ENCODE measurements around the gene TMC5. TPM values are rescaled to one million over a fixed set of nuclear protein-coding genes. Genes with fewer than 3 reads are reported as not detected.
A peak's percentile ranks its signal among the peaks of the same experiment; 100 is the strongest.
"Not testable (repeated sequence)": the region's sequence is repeated elsewhere in the genome, so short reads cannot be mapped to it uniquely, and the experiment has no call there.

The TMC5 gene
- total and polyA plus RNA-seq, 5 donors from 2014 or later: not detected

- H3K4me3 Mint-ChIP-seq: no peak overlapping the region
- no peaks in the 10 kb centered on the region for H3K4me1 Mint-ChIP-seq
- no peaks in the 10 kb centered on the region for H3K36me3 ChIP-seq (ENCODE audit: control insufficient read depth, insufficient read depth, low read length)
- peaks cover 4% of the 10 kb centered on the region for H3K27me3 Mint-ChIP-seq
- no peak for ATAC-seq (ENCODE audit: low read depth in 2 of 2)
- no peak for DNase-seq
- H3K4me3 ChIP-seq (ENCODE audit: low read depth, low read length): no peak overlapping the region
- H3K9me3 ChIP-seq (ENCODE audit: control insufficient read depth in 2 of 2, low read length in 2 of 2): no peaks in the 10 kb centered on the region
- H3K9me3 Mint-ChIP-seq: no peaks in the 10 kb centered on the region
- H3K27me3 ChIP-seq (ENCODE audit: control insufficient read depth, insufficient read depth, low read length): no peaks in the 10 kb centered on the region
- H3K27ac ChIP-seq (ENCODE audit: insufficient read depth, low read length, poor library complexity, severe bottlenecking): no peak overlapping the region
- H3K4me1 ChIP-seq (ENCODE audit: control insufficient read depth, insufficient read depth, low read length, poor library complexity, severe bottlenecking): no peaks in the 10 kb centered on the region
- no peaks in the 10 kb centered on the region for H3K36me3 Mint-ChIP-seq
- H3K27ac Mint-ChIP-seq: no peak overlapping the region
Measured at GRCh38 chr16:19382084-19382801, 35.4 kb upstream of the TMC5 start.

- ATAC-seq (ENCODE audit: low read depth in 2 of 2) (no peak), DNase-seq (no peak)
- Histone ChIP-seq H3K27ac (ENCODE audit: insufficient read depth, low read length, poor library complexity, severe bottlenecking) (no peak overlapping the region), H3K9me3 (ENCODE audit: control insufficient read depth in 2 of 2, low read length in 2 of 2) (no peaks in the 10 kb centered on the region), H3K4me1 (ENCODE audit: control insufficient read depth, insufficient read depth, low read length, poor library complexity, severe bottlenecking) (no peaks in the 10 kb centered on the region), H3K36me3 (ENCODE audit: control insufficient read depth, insufficient read depth, low read length) (no peaks in the 10 kb centered on the region), H3K4me3 (ENCODE audit: low read depth, low read length) (no peak overlapping the region), H3K27me3 (ENCODE audit: control insufficient read depth, insufficient read depth, low read length) (no peaks in the 10 kb centered on the region)
- Mint-ChIP-seq H3K4me3 (no peak overlapping the region), H3K9me3 (no peaks in the 10 kb centered on the region), H3K27me3 (peaks cover 4% of the 10 kb centered on the region), H3K4me1 (no peaks in the 10 kb centered on the region), H3K27ac (no peak overlapping the region), H3K36me3 (no peaks in the 10 kb centered on the region)
Measured at GRCh38 chr16:19382887-19383816, 34.5 kb upstream of the TMC5 start.

- Histone ChIP-seq H3K27me3 (ENCODE audit: control insufficient read depth, insufficient read depth, low read length) (no peaks in the 10 kb centered on the region), H3K36me3 (ENCODE audit: control insufficient read depth, insufficient read depth, low read length) (no peaks in the 10 kb centered on the region), H3K9me3 (ENCODE audit: control insufficient read depth in 2 of 2, low read length in 2 of 2) (no peaks in the 10 kb centered on the region), H3K27ac (ENCODE audit: insufficient read depth, low read length, poor library complexity, severe bottlenecking) (no peak overlapping the region), H3K4me1 (ENCODE audit: control insufficient read depth, insufficient read depth, low read length, poor library complexity, severe bottlenecking) (no peaks in the 10 kb centered on the region), H3K4me3 (ENCODE audit: low read depth, low read length) (no peak overlapping the region)
- H3K4me3 Mint-ChIP-seq: no peak overlapping the region
- no peak overlapping the region for H3K27ac Mint-ChIP-seq
- no peaks in the 10 kb centered on the region for H3K4me1 Mint-ChIP-seq
- no peaks in the 10 kb centered on the region for H3K36me3 Mint-ChIP-seq
- no peaks in the 10 kb centered on the region for H3K9me3 Mint-ChIP-seq
- H3K27me3 Mint-ChIP-seq: peaks cover 4% of the 10 kb centered on the region
- DNase-seq (no peak), ATAC-seq (ENCODE audit: low read depth in 2 of 2) (no peak)
Measured at GRCh38 chr16:19384656-19385055, 33.0 kb upstream of the TMC5 start.

- no peaks in the 10 kb centered on the region for H3K36me3 ChIP-seq (ENCODE audit: control insufficient read depth, insufficient read depth, low read length)
- no peak overlapping the region for H3K27ac ChIP-seq (ENCODE audit: insufficient read depth, low read length, poor library complexity, severe bottlenecking)
- no peaks in the 10 kb centered on the region for H3K27me3 ChIP-seq (ENCODE audit: control insufficient read depth, insufficient read depth, low read length)
- Mint-ChIP-seq H3K9me3 (peaks cover 0 to 1% (median 0%) of the 10 kb centered on the region in 7 donors), H3K4me3 (no peak overlapping the region), H3K27me3 (peaks cover 4% of the 10 kb centered on the region), H3K36me3 (no peaks in the 10 kb centered on the region), H3K4me1 (no peaks in the 10 kb centered on the region), H3K27ac (no peak overlapping the region)
- no peaks in the 10 kb centered on the region for H3K4me1 ChIP-seq (ENCODE audit: control insufficient read depth, insufficient read depth, low read length, poor library complexity, severe bottlenecking)
- ATAC-seq (ENCODE audit: low read depth in 2 of 2) (no peak), DNase-seq (no peak)
- H3K9me3 ChIP-seq (ENCODE audit: control insufficient read depth in 2 of 2, low read length in 2 of 2): no peaks in the 10 kb centered on the region
- H3K4me3 ChIP-seq (ENCODE audit: low read depth, low read length): no peak overlapping the region
Measured at GRCh38 chr16:19386525-19386924, 31.2 kb upstream of the TMC5 start.

GRCh38 chr16:19389246-19389645, 28.4 kb upstream of the TMC5 start:
- Mint-ChIP-seq H3K9me3 (peaks cover 0 to 5% (median 0%) of the 10 kb centered on the region in 7 donors), H3K27me3 (no peaks in the 10 kb centered on the region), H3K4me3 (no peak overlapping the region), H3K36me3 (no peaks in the 10 kb centered on the region), H3K27ac (no peak overlapping the region), H3K4me1 (no peaks in the 10 kb centered on the region)
- no peaks in the 10 kb centered on the region for H3K4me1 ChIP-seq (ENCODE audit: control insufficient read depth, insufficient read depth, low read length, poor library complexity, severe bottlenecking)
- H3K4me3 ChIP-seq (ENCODE audit: low read depth, low read length): no peak overlapping the region
- ATAC-seq (ENCODE audit: low read depth in 2 of 2): peak in 1 of 2 donors; percentile 28
- H3K36me3 ChIP-seq (ENCODE audit: control insufficient read depth, insufficient read depth, low read length): no peaks in the 10 kb centered on the region
- no peak overlapping the region for H3K27ac ChIP-seq (ENCODE audit: insufficient read depth, low read length, poor library complexity, severe bottlenecking)
- peak in 1 of 3 donors; percentile 52 for DNase-seq
- H3K9me3 ChIP-seq (ENCODE audit: control insufficient read depth in 2 of 2, low read length in 2 of 2): no peaks in the 10 kb centered on the region
- H3K27me3 ChIP-seq (ENCODE audit: control insufficient read depth, insufficient read depth, low read length): no peaks in the 10 kb centered on the region

- H3K27ac ChIP-seq (ENCODE audit: insufficient read depth, low read length, poor library complexity, severe bottlenecking); H3K27me3 Mint-ChIP-seq; H3K27ac Mint-ChIP-seq; DNase-seq; H3K4me1 ChIP-seq (ENCODE audit: control insufficient read depth, insufficient read depth, low read length, poor library complexity, severe bottlenecking); H3K36me3 Mint-ChIP-seq; H3K27me3 ChIP-seq (ENCODE audit: control insufficient read depth, insufficient read depth, low read length); H3K9me3 ChIP-seq (ENCODE audit: control insufficient read depth in 2 of 2, low read length in 2 of 2); ATAC-seq (ENCODE audit: low read depth in 2 of 2); H3K4me3 ChIP-seq (ENCODE audit: low read depth, low read length); H3K9me3 Mint-ChIP-seq; H3K4me3 Mint-ChIP-seq; H3K36me3 ChIP-seq (ENCODE audit: control insufficient read depth, insufficient read depth, low read length); H3K4me1 Mint-ChIP-seq: not testable (repeated sequence)
Measured at GRCh38 chr16:19391185-19391776, 26.4 kb upstream of the TMC5 start.

- Mint-ChIP-seq H3K36me3 (no peaks in the 10 kb centered on the region), H3K27me3 (peaks cover 4% of the 10 kb centered on the region), H3K4me1 (no peaks in the 10 kb centered on the region), H3K9me3 (peaks cover 0 to 8% (median 0%) of the 10 kb centered on the region in 7 donors), H3K4me3 (no peak overlapping the region), H3K27ac (no peak overlapping the region)
- no peak for ATAC-seq (ENCODE audit: low read depth in 2 of 2)
- H3K27ac ChIP-seq (ENCODE audit: insufficient read depth, low read length, poor library complexity, severe bottlenecking): no peak overlapping the region
- H3K4me1 ChIP-seq (ENCODE audit: control insufficient read depth, insufficient read depth, low read length, poor library complexity, severe bottlenecking): no peaks in the 10 kb centered on the region
- H3K4me3 ChIP-seq (ENCODE audit: low read depth, low read length): no peak overlapping the region
- no peaks in the 10 kb centered on the region for H3K9me3 ChIP-seq (ENCODE audit: control insufficient read depth in 2 of 2, low read length in 2 of 2)
- no peak for DNase-seq
- no peaks in the 10 kb centered on the region for H3K27me3 ChIP-seq (ENCODE audit: control insufficient read depth, insufficient read depth, low read length)
- no peaks in the 10 kb centered on the region for H3K36me3 ChIP-seq (ENCODE audit: control insufficient read depth, insufficient read depth, low read length)
Measured at GRCh38 chr16:19392352-19392751, 25.3 kb upstream of the TMC5 start.

All from CD4-positive, CD25-positive, alpha-beta regulatory T cell (primary cell).